ENCODE results near the gene HSD11B1.

Gene HSD11B1

DNA sequence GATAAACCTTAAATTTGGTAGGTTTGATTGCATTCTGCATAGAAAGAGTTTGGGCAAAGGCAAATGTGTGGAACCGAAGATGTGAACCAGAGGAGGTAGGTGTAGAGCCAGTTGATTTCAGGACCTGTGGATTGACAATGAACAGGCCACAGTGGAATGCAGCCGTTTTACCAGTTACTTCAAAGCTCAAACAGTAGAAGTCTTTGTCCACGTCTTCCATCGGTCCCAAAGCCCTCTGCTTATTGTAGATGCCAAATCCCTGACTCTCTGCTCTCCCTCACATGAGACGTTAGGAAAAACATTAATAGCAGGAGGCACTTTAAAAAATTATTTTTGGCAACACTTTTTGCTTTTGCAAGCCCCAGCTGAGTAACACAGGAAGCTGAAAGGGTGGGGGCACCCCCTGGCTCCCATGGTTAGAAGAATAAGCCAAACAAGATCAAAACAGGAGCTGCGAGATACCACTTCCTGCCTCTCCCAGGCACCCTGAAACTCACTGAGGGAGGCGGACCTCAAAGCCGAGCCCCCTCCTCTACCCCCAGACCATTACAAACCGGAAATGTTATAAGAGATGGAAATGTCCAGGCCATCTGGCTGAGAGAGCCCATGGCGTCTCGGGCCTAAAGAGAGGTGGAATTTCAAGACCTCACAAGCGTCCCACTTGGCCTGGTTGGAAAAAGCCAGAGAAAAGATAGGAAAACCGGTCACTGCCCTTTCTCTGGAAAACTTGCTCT, 64.7 kb downstream of the HSD11B1 start:
- 0 out of 2 replicates have a peak, but pooled peaks cover 3% of the 10 kb centered on the region for H3K9me3 ChIP-seq (ENCODE audit: insufficient read depth, low read length)
- H4K20me1 ChIP-seq (ENCODE audit: low read depth, low read length): no peaks in the 10 kb centered on the region
- H3F3A ChIP-seq (ENCODE audit: insufficient read depth): no peaks in the 10 kb centered on the region
- TF ChIP-seq, protein P1, sequence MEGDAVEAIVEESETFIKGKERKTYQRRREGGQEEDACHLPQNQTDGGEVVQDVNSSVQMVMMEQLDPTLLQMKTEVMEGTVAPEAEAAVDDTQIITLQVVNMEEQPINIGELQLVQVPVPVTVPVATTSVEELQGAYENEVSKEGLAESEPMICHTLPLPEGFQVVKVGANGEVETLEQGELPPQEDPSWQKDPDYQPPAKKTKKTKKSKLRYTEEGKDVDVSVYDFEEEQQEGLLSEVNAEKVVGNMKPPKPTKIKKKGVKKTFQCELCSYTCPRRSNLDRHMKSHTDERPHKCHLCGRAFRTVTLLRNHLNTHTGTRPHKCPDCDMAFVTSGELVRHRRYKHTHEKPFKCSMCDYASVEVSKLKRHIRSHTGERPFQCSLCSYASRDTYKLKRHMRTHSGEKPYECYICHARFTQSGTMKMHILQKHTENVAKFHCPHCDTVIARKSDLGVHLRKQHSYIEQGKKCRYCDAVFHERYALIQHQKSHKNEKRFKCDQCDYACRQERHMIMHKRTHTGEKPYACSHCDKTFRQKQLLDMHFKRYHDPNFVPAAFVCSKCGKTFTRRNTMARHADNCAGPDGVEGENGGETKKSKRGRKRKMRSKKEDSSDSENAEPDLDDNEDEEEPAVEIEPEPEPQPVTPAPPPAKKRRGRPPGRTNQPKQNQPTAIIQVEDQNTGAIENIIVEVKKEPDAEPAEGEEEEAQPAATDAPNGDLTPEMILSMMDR (IDR thresholded peaks at IDR 0.05; ENCODE audit: insufficient read depth, low read length, poor library complexity, severe bottlenecking): no peak
- no peak for TF ChIP-seq EZH2phosphoT487 (conservative IDR thresholded peaks at IDR 0.05; ENCODE audit: low read length)
- no peak overlapping the region for H3K4me3 ChIP-seq (ENCODE audit: insufficient read depth, low read length, poor library complexity, severe bottlenecking)
- H3K27me3 ChIP-seq (ENCODE audit: low read length): no peaks in the 10 kb centered on the region
- H3K9ac ChIP-seq (ENCODE audit: low read length): no peak overlapping the region
- no peak overlapping the region for H2AFZ ChIP-seq (ENCODE audit: low read depth, low read length, severe bottlenecking)
- H3K9me2 ChIP-seq (replicated peaks; ENCODE audit: insufficient read depth, low read length): no peaks in the 10 kb centered on the region
- H3K4me2 ChIP-seq (ENCODE audit: low read depth, low read length, poor library complexity, severe bottlenecking): no peak overlapping the region
- H3K27ac ChIP-seq (ENCODE audit: low read depth, low read length): no peak overlapping the region
- no peaks in the 10 kb centered on the region for H3K36me3 ChIP-seq (ENCODE audit: low read length)
- no peaks in the 10 kb centered on the region for H3K79me2 ChIP-seq (ENCODE audit: insufficient read depth, low read length)

DNA sequence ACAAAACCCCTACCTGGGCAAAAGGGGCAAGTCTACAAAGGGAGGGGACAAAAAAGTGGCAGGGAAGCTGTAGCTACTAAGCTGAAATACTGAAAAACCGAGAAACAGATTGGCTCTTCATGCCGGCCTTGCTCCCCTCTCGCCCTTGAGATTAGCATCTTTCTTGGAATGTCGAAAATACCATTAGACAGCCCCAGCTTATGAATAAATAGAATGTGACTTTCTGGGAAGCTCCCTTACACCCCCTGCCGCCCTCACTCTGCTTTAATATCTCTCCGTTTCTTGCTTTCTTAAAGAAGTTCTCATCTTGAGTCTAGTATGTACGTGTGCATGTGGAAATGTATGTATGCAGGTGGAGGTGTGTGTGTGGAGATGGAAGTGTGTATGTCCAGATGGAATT, 65.3 kb downstream of the HSD11B1 start:
- no peak overlapping the region for H3K4me3 ChIP-seq (ENCODE audit: insufficient read depth, low read length, poor library complexity, severe bottlenecking)
- no peak overlapping the region for H3K9ac ChIP-seq (ENCODE audit: low read length)
- no peak overlapping the region for H3K27ac ChIP-seq (ENCODE audit: low read depth, low read length)
- H3K36me3 ChIP-seq (ENCODE audit: low read length): no peaks in the 10 kb centered on the region
- H3K79me2 ChIP-seq (ENCODE audit: insufficient read depth, low read length): no peaks in the 10 kb centered on the region
- H3K27me3 ChIP-seq (ENCODE audit: low read length): no peaks in the 10 kb centered on the region
- no peak for TF ChIP-seq EZH2phosphoT487 (conservative IDR thresholded peaks at IDR 0.05; ENCODE audit: low read length)
- no peaks in the 10 kb centered on the region for H4K20me1 ChIP-seq (ENCODE audit: low read depth, low read length)
- H3K9me2 ChIP-seq (replicated peaks; ENCODE audit: insufficient read depth, low read length): no peaks in the 10 kb centered on the region
- H2AFZ ChIP-seq (ENCODE audit: low read depth, low read length, severe bottlenecking): no peak overlapping the region
- no peak overlapping the region for H3K4me2 ChIP-seq (ENCODE audit: low read depth, low read length, poor library complexity, severe bottlenecking)
- 0 out of 2 replicates have a peak, but pooled peaks cover 3% of the 10 kb centered on the region for H3K9me3 ChIP-seq (ENCODE audit: insufficient read depth, low read length)
- H3F3A ChIP-seq (ENCODE audit: insufficient read depth): no peaks in the 10 kb centered on the region

GRCh38 chr1:209770636-209771415, 66.2 kb downstream of the HSD11B1 start:
- H3K9ac ChIP-seq (ENCODE audit: low read length): no peak overlapping the region
- no peak overlapping the region for H2AFZ ChIP-seq (ENCODE audit: low read depth, low read length, severe bottlenecking)
- H3K9me3 ChIP-seq (ENCODE audit: insufficient read depth, low read length): 0 out of 2 replicates have a peak, but pooled peaks cover 3% of the 10 kb centered on the region
- H3F3A ChIP-seq (ENCODE audit: insufficient read depth): no peaks in the 10 kb centered on the region
- H3K4me2 ChIP-seq (ENCODE audit: low read depth, low read length, poor library complexity, severe bottlenecking): no peak overlapping the region
- TF ChIP-seq EZH2phosphoT487 (conservative IDR thresholded peaks at IDR 0.05; ENCODE audit: low read length): no peak
- TF ChIP-seq, protein P1 (IDR thresholded peaks at IDR 0.05; ENCODE audit: insufficient read depth, low read length, poor library complexity, severe bottlenecking): no peak
- H3K36me3 ChIP-seq (ENCODE audit: low read length): no peaks in the 10 kb centered on the region
- no peaks in the 10 kb centered on the region for H4K20me1 ChIP-seq (ENCODE audit: low read depth, low read length)
- H3K27me3 ChIP-seq (ENCODE audit: low read length): no peaks in the 10 kb centered on the region
- H3K9me2 ChIP-seq (replicated peaks; ENCODE audit: insufficient read depth, low read length): no peaks in the 10 kb centered on the region
- no peak overlapping the region for H3K4me3 ChIP-seq (ENCODE audit: insufficient read depth, low read length, poor library complexity, severe bottlenecking)
- H3K79me2 ChIP-seq (ENCODE audit: insufficient read depth, low read length): no peaks in the 10 kb centered on the region
- no peak overlapping the region for H3K27ac ChIP-seq (ENCODE audit: low read depth, low read length)

Measured in SU-DHL-6 (cell line).